Calu3 (cell line): ENCODE measurements around the gene PCNT. TPM values are rescaled to one million over a fixed set of nuclear protein-coding genes. Genes with fewer than 3 reads are reported as not detected.

Source experiments
- BruUV-seq: library from RNA; stranded (reverse); fragments of 400-500 nt; replicated peaks from 2 replicates; lab custom pipeline; 2021; lab: Mats Ljungman, UMichigan
- CTCF ChIA-PET: fragments of 300-600 bp; sonication (Branson Sonifier 250); formaldehyde crosslinking; loops from one replicate; lab custom pipeline; 2022; ENCODE audit warnings: antibody characterized with exemption; lab: Charles Lee
- DNase-seq: peaks from one replicate; pipeline ENCODE4 v3.0.0; 2022
- H3K27ac Mint-ChIP-seq: one replicate; pipeline ENCODE4 v1.8.0; 2022; ENCODE audit warnings: mixed read lengths; ENCODE audit not compliant: unreplicated experiment
- H3K27me3 Mint-ChIP-seq: one replicate; pipeline ENCODE4 v1.8.0; 2022; ENCODE audit warnings: mixed read lengths; ENCODE audit not compliant: unreplicated experiment
- H3K36me3 Mint-ChIP-seq: one replicate; pipeline ENCODE4 v1.8.0; 2022; ENCODE audit warnings: mild to moderate bottlenecking, moderate library complexity, mixed read lengths; ENCODE audit not compliant: insufficient read depth, unreplicated experiment
- H3K4me1 Mint-ChIP-seq: one replicate; pipeline ENCODE4 v1.8.0; 2022; ENCODE audit warnings: mild to moderate bottlenecking, low read depth, mixed read lengths; ENCODE audit not compliant: unreplicated experiment
- H3K4me3 Mint-ChIP-seq: one replicate; pipeline ENCODE4 v1.8.0; 2022; ENCODE audit warnings: mild to moderate bottlenecking, low read depth, moderate library complexity, mixed read lengths; ENCODE audit not compliant: unreplicated experiment
- H3K9me3 Mint-ChIP-seq: one replicate; pipeline ENCODE4 v1.8.0; 2022; ENCODE audit warnings: low read depth, mixed read lengths; ENCODE audit not compliant: unreplicated experiment
- CTCF ChIP-seq: fragments of 200-600 bp; IDR thresholded peaks from one replicate; pipeline ENCODE4 v1.8.0; 2022; ENCODE audit warnings: antibody characterized with exemption; ENCODE audit not compliant: unreplicated experiment
- intact Hi-C: fragments of 100-400 bp; cut with micrococcal nuclease; formaldehyde crosslinking; loops from one replicate; pipeline ENCODE4 v1.10.0; 2022; ENCODE audit not compliant: unreplicated experiment
- total RNA-seq: library from RNA; stranded (reverse); gene quantifications from 2 replicates; pipeline ENCODE4 v1.2.3, GENCODE V29; 2022

Gene PCNT
- total RNA-seq, 1 experiment from 2014 or later: 32.2 TPM

- no peaks in the 10 kb centered on the region for H3K9me3 Mint-ChIP-seq
- no peaks in the 10 kb centered on the region for H3K4me1 Mint-ChIP-seq
- intact Hi-C loops: no loop called here
- no peak for DNase-seq
- H3K27me3 Mint-ChIP-seq: no peaks in the 10 kb centered on the region
- BruUV-seq: no TSS peak
- no peak for TF ChIP-seq CTCF
- no peak overlapping the region for H3K4me3 Mint-ChIP-seq
- CTCF ChIA-PET: no interaction called here
- no peak overlapping the region for H3K27ac Mint-ChIP-seq
- peaks cover 33% of the 10 kb centered on the region for H3K36me3 Mint-ChIP-seq
Measured at GRCh38 chr21:46351476-46352163, 27.7 kb downstream of the PCNT start.

- BruUV-seq: no TSS peak
- Mint-ChIP-seq H3K27me3 (no peaks in the 10 kb centered on the region), H3K27ac (no peak overlapping the region), H3K36me3 (peaks cover 32% of the 10 kb centered on the region), H3K4me3 (no peak overlapping the region), H3K9me3 (no peaks in the 10 kb centered on the region), H3K4me1 (no peaks in the 10 kb centered on the region)
- intact Hi-C loops: no loop called here
- no peak for DNase-seq
- CTCF ChIA-PET: no interaction called here
- TF ChIP-seq CTCF: no peak
Measured at GRCh38 chr21:46352164-46352515, 28.2 kb downstream of the PCNT start.

- H3K27ac Mint-ChIP-seq: no peak overlapping the region
- no peaks in the 10 kb centered on the region for H3K4me1 Mint-ChIP-seq
- CTCF ChIA-PET: no interaction called here
- intact Hi-C loops: no loop called here
- no peak for TF ChIP-seq CTCF
- no peak overlapping the region for H3K4me3 Mint-ChIP-seq
- no peak for DNase-seq
- no peaks in the 10 kb centered on the region for H3K27me3 Mint-ChIP-seq
- no TSS peak for BruUV-seq
- no peaks in the 10 kb centered on the region for H3K9me3 Mint-ChIP-seq
- peaks cover 33% of the 10 kb centered on the region for H3K36me3 Mint-ChIP-seq
Measured at GRCh38 chr21:46352913-46353312, 29.0 kb downstream of the PCNT start.

- BruUV-seq: no TSS peak
- no peak for DNase-seq
- no peaks in the 10 kb centered on the region for H3K9me3 Mint-ChIP-seq
- no peak overlapping the region for H3K27ac Mint-ChIP-seq
- no peaks in the 10 kb centered on the region for H3K27me3 Mint-ChIP-seq
- TF ChIP-seq CTCF: no peak
- intact Hi-C loops: no loop called here
- H3K4me1 Mint-ChIP-seq: no peaks in the 10 kb centered on the region
- H3K36me3 Mint-ChIP-seq: peaks cover 25% of the 10 kb centered on the region
- H3K4me3 Mint-ChIP-seq: no peak overlapping the region
- CTCF ChIA-PET: no interaction called here
Measured at GRCh38 chr21:46354046-46354445, 30.1 kb downstream of the PCNT start.
